ENCODE results near the gene FAM89A.
"Not testable (repeated sequence)": the region's sequence is repeated elsewhere in the genome, so short reads cannot be mapped to it uniquely, and the experiment has no call there.

FAM89A gene

GRCh38 chr1:231063331-231063730 lies 23.3 kb upstream of the FAM89A start:
- H3K27ac ChIP-seq: no peak overlapping the region
- DNase-seq (ENCODE audit: low read depth, low spot score): no peak
- H3K36me3 ChIP-seq (ENCODE audit: insufficient read depth, low read length): no peaks in the 10 kb centered on the region
- H3K4me3 ChIP-seq: no peak overlapping the region
- TF ChIP-seq EZH2 (IDR thresholded peaks at IDR 0.05): no peak
- TF ChIP-seq POLR2AphosphoS5 (IDR thresholded peaks at IDR 0.05; ENCODE audit: borderline replicate concordance, low read depth, low read length): no peak
- no peak for TF ChIP-seq FOXP2 (optimal IDR thresholded peaks at IDR 0.05; ENCODE audit: control extremely low read depth, extremely low read length, insufficient read depth)
- no peak overlapping the region for H3K9ac ChIP-seq (ENCODE audit: insufficient read length)
- no peaks in the 10 kb centered on the region for H3K9me3 ChIP-seq (ENCODE audit: low read depth, low read length)

- H3K27ac ChIP-seq: no peak overlapping the region
- H3K36me3 ChIP-seq (ENCODE audit: insufficient read depth, low read length): no peaks in the 10 kb centered on the region
- TF ChIP-seq EZH2 (IDR thresholded peaks at IDR 0.05): no peak
- no peak for TF ChIP-seq FOXP2 (optimal IDR thresholded peaks at IDR 0.05; ENCODE audit: control extremely low read depth, extremely low read length, insufficient read depth)
- H3K9me3 ChIP-seq (ENCODE audit: low read depth, low read length): no peaks in the 10 kb centered on the region
- no peak overlapping the region for H3K9ac ChIP-seq (ENCODE audit: insufficient read length)
- no peak for DNase-seq (ENCODE audit: low read depth, low spot score)
- no peak overlapping the region for H3K4me3 ChIP-seq
These were observed 22.6 kb upstream of the FAM89A start for GRCh38 chr1:231062500-231063270.

- TF ChIP-seq POLR2AphosphoS5 (IDR thresholded peaks at IDR 0.05; ENCODE audit: borderline replicate concordance, low read depth, low read length) (no peak), FOXP2 (optimal IDR thresholded peaks at IDR 0.05; ENCODE audit: control extremely low read depth, extremely low read length, insufficient read depth) (no peak), EZH2 (IDR thresholded peaks at IDR 0.05) (no peak)
- H3K27ac ChIP-seq: no peak overlapping the region
- DNase-seq (ENCODE audit: low read depth, low spot score): no peak
- no peaks in the 10 kb centered on the region for H3K9me3 ChIP-seq (ENCODE audit: low read depth, low read length)
- no peaks in the 10 kb centered on the region for H3K36me3 ChIP-seq (ENCODE audit: insufficient read depth, low read length)
- no peak overlapping the region for H3K9ac ChIP-seq (ENCODE audit: insufficient read length)
- H3K4me3 ChIP-seq: no peak overlapping the region
These were observed 19.6 kb upstream of the FAM89A start for GRCh38 chr1:231059566-231060193.

GRCh38 chr1:231058416-231059109 lies 18.5 kb upstream of the FAM89A start:
- DNase-seq (ENCODE audit: low read depth, low spot score): no peak
- TF ChIP-seq EZH2 (IDR thresholded peaks at IDR 0.05) (no peak), FOXP2 (optimal IDR thresholded peaks at IDR 0.05; ENCODE audit: control extremely low read depth, extremely low read length, insufficient read depth) (no peak), POLR2AphosphoS5 (IDR thresholded peaks at IDR 0.05; ENCODE audit: borderline replicate concordance, low read depth, low read length) (no peak)

GRCh38 chr1:231057410-231057809 lies 17.4 kb upstream of the FAM89A start:
- no peak overlapping the region for H3K4me3 ChIP-seq
- no peaks in the 10 kb centered on the region for H3K9me3 ChIP-seq (ENCODE audit: low read depth, low read length)
- TF ChIP-seq EZH2 (IDR thresholded peaks at IDR 0.05) (no peak), FOXP2 (optimal IDR thresholded peaks at IDR 0.05; ENCODE audit: control extremely low read depth, extremely low read length, insufficient read depth) (no peak), POLR2AphosphoS5 (IDR thresholded peaks at IDR 0.05; ENCODE audit: borderline replicate concordance, low read depth, low read length) (no peak)
- no peak for DNase-seq (ENCODE audit: low read depth, low spot score)
- no peak overlapping the region for H3K27ac ChIP-seq
- no peak overlapping the region for H3K9ac ChIP-seq (ENCODE audit: insufficient read length)
- H3K36me3 ChIP-seq (ENCODE audit: insufficient read depth, low read length): no peaks in the 10 kb centered on the region

More at GRCh38 chr1:231058416-231059109, 18.5 kb upstream of the FAM89A start:
- H3K9me3 ChIP-seq (ENCODE audit: low read depth, low read length): no peaks in the 10 kb centered on the region
- no peak overlapping the region for H3K4me3 ChIP-seq
- no peaks in the 10 kb centered on the region for H3K36me3 ChIP-seq (ENCODE audit: insufficient read depth, low read length)
- H3K27ac ChIP-seq: no peak overlapping the region
- no peak overlapping the region for H3K9ac ChIP-seq (ENCODE audit: insufficient read length)

GRCh38 chr1:231055271-231055670 lies 15.2 kb upstream of the FAM89A start:
- Histone ChIP-seq H3K27ac (no peak overlapping the region), H3K9ac (ENCODE audit: insufficient read length) (no peak overlapping the region), H3K9me3 (ENCODE audit: low read depth, low read length) (no peaks in the 10 kb centered on the region), H3K4me3 (no peak overlapping the region), H3K36me3 (ENCODE audit: insufficient read depth, low read length) (no peaks in the 10 kb centered on the region)
- DNase-seq (ENCODE audit: low read depth, low spot score): no peak
- no peak for TF ChIP-seq POLR2AphosphoS5 (IDR thresholded peaks at IDR 0.05; ENCODE audit: borderline replicate concordance, low read depth, low read length)

- Histone ChIP-seq H3K36me3 (ENCODE audit: insufficient read depth, low read length) (no peaks in the 10 kb centered on the region), H3K9me3 (ENCODE audit: low read depth, low read length) (no peaks in the 10 kb centered on the region), H3K9ac (ENCODE audit: insufficient read length) (no peak overlapping the region), H3K27ac (0 out of 2 replicates have a peak overlapping the region, but pooled peaks have one; percentile 32), H3K4me3 (peak overlapping the region; percentile 41; the same call in 1 of the 2 replicates)
- TF ChIP-seq FOXP2 (optimal IDR thresholded peaks at IDR 0.05; ENCODE audit: control extremely low read depth, extremely low read length, insufficient read depth): no peak
- TF ChIP-seq POLR2AphosphoS5 (IDR thresholded peaks at IDR 0.05; ENCODE audit: borderline replicate concordance, low read depth, low read length): no peak
- TF ChIP-seq EZH2 (IDR thresholded peaks at IDR 0.05): no peak
- no peak for DNase-seq (ENCODE audit: low read depth, low spot score)
These were observed 13.6 kb upstream of the FAM89A start for GRCh38 chr1:231053493-231054162.

GRCh38 chr1:231052777-231053176 lies 12.7 kb upstream of the FAM89A start:
- Histone ChIP-seq H3K36me3 (ENCODE audit: insufficient read depth, low read length) (no peaks in the 10 kb centered on the region), H3K4me3 (no peak overlapping the region), H3K9ac (ENCODE audit: insufficient read length) (no peak overlapping the region), H3K27ac (no peak overlapping the region), H3K9me3 (ENCODE audit: low read depth, low read length) (no peaks in the 10 kb centered on the region)
- TF ChIP-seq FOXP2 (optimal IDR thresholded peaks at IDR 0.05; ENCODE audit: control extremely low read depth, extremely low read length, insufficient read depth) (no peak), POLR2AphosphoS5 (IDR thresholded peaks at IDR 0.05; ENCODE audit: borderline replicate concordance, low read depth, low read length) (no peak), EZH2 (IDR thresholded peaks at IDR 0.05) (no peak)
- no peak for DNase-seq (ENCODE audit: low read depth, low spot score)

- not testable (repeated sequence) for H3K27ac ChIP-seq; H3K9ac ChIP-seq (ENCODE audit: insufficient read length); H3K36me3 ChIP-seq (ENCODE audit: insufficient read depth, low read length); DNase-seq (ENCODE audit: low read depth, low spot score); H3K9me3 ChIP-seq (ENCODE audit: low read depth, low read length); H3K4me3 ChIP-seq
These were observed 10.9 kb upstream of the FAM89A start for GRCh38 chr1:231050932-231051331.

Measured in SK-N-MC (cell line).